ENCODE results near the gene SSB. TPM values are rescaled to one million over a fixed set of nuclear protein-coding genes. Genes with fewer than 3 reads are reported as not detected.
"Not testable (repeated sequence)": the region's sequence is repeated elsewhere in the genome, so short reads cannot be mapped to it uniquely, and the experiment has no call there.

Gene SSB
- total RNA-seq, 1 donor from 2014 or later, result 94.7 TPM

- Mint-ChIP-seq H3K9me3 (no peaks in the 10 kb centered on the region), H3K36me3 (ENCODE audit: low read depth) (peaks cover 8% of the 10 kb centered on the region), H3K4me1 (peaks cover 20% of the 10 kb centered on the region), H3K4me3 (no peak overlapping the region), H3K27me3 (no peaks in the 10 kb centered on the region), H3K27ac (no peak overlapping the region)
- intact Hi-C loops (cut with micrococcal nuclease), result no loop called here
- DNase-seq (no peak), ATAC-seq (ENCODE audit: low read depth) (no peak)
- TF ChIP-seq, protein P1, sequence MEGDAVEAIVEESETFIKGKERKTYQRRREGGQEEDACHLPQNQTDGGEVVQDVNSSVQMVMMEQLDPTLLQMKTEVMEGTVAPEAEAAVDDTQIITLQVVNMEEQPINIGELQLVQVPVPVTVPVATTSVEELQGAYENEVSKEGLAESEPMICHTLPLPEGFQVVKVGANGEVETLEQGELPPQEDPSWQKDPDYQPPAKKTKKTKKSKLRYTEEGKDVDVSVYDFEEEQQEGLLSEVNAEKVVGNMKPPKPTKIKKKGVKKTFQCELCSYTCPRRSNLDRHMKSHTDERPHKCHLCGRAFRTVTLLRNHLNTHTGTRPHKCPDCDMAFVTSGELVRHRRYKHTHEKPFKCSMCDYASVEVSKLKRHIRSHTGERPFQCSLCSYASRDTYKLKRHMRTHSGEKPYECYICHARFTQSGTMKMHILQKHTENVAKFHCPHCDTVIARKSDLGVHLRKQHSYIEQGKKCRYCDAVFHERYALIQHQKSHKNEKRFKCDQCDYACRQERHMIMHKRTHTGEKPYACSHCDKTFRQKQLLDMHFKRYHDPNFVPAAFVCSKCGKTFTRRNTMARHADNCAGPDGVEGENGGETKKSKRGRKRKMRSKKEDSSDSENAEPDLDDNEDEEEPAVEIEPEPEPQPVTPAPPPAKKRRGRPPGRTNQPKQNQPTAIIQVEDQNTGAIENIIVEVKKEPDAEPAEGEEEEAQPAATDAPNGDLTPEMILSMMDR (IDR thresholded peaks at IDR 0.05), result no peak
- CTCF ChIA-PET, result interaction anchor here (2.0 kb wide), 1 partner anchor 10 kb away, joined by 4 read pairs; the partner anchor contains the start of gene METTL5
- POLR2A ChIA-PET, result interaction anchor here (0.5 kb wide), 1 partner anchor 71 kb away, joined by 5 read pairs; no protein-coding TSS in a partner anchor
Observed at GRCh38 chr2:169834401-169834800, 35.7 kb downstream of the SSB start.

GRCh38 chr2:169838743-169839489 is 40.2 kb downstream of the SSB start:
- H3K9me3 Mint-ChIP-seq, result no peaks in the 10 kb centered on the region

DNA sequence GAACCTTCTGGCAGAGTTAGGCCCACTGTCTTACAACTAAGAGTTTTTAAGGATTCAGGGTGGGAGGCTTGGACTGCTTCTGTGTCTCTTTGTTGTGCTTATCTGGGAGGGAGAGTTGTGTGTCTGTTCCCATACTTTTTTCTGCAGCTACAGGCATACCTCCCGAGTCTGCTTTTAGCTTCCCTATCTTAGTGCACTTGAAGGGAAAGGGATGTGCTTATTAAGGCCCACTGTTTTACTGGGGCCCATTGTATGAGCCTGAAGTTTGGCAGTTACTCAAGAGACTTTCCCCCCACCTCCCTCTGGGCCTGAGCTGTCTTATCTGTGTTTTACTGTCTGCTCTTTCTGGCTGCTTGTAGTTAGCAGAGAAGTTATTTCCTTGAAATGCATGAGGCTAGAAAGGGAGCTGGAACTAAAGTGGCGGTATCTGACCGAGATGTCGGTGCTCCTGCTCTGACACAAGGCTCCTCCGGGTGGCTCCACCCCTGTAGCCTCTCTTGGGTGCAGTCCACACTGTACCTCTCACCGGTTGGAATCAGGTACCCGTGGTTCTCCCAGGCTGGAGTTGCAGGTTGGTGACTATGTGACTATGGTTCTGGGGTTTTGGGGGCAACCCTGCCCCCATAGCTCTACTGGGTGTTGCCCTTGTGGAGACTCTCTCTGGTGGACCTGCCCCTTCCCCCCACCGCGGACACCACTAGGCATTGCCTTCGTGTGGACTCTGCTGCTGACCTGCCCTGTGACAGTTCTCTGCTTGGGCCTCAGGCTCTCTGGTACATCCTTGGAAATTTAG is 41.5 kb downstream of the SSB start:
- intact Hi-C loops (cut with micrococcal nuclease), result no loop called here
- Mint-ChIP-seq H3K9me3 (no peaks in the 10 kb centered on the region), H3K4me1 (peaks cover 17% of the 10 kb centered on the region), H3K36me3 (ENCODE audit: low read depth) (peaks cover 15% of the 10 kb centered on the region), H3K27me3 (no peaks in the 10 kb centered on the region), H3K4me3 (no peak overlapping the region), H3K27ac (no peak overlapping the region)
- DNase-seq (no peak), ATAC-seq (ENCODE audit: low read depth) (no peak)
- CTCF ChIA-PET, result no interaction called here
- TF ChIP-seq, protein P1 (IDR thresholded peaks at IDR 0.05), result no peak
- POLR2A ChIA-PET, result no interaction called here

More at GRCh38 chr2:169838743-169839489, 40.2 kb downstream of the SSB start:
- no peak overlapping the region for H3K4me3 Mint-ChIP-seq
- H3K27ac Mint-ChIP-seq, result no peak overlapping the region
- peaks cover 12% of the 10 kb centered on the region for H3K36me3 Mint-ChIP-seq (ENCODE audit: low read depth)
- no peaks in the 10 kb centered on the region for H3K27me3 Mint-ChIP-seq
- no peak for ATAC-seq (ENCODE audit: low read depth)
- intact Hi-C loops (cut with micrococcal nuclease), result no loop called here
- ChIA-PET CTCF (no interaction called here), POLR2A (no interaction called here)
- TF ChIP-seq, protein P1 (IDR thresholded peaks at IDR 0.05), result no peak
- H3K4me1 Mint-ChIP-seq, result peaks cover 16% of the 10 kb centered on the region
- no peak for DNase-seq

DNA sequence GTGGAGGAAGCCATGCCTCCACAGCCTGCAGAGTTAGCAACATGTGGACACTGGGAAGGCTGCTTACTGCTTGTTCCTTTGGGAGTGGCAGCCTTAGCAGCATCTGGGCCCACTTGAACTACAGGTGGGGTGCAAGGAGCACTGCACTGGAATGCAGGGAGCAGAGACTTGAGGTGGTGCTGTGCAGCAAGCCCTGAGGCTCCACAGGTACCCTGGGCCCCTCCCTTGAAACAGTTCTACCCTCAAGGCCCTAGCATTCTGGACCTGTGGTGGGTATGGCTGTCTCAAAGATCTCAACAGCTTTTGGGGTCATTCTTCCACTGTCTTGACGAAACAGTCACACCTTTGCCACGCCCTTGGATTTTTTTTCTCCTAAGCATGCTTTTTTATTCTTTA is 42.1 kb downstream of the SSB start:
- POLR2A ChIA-PET, result no interaction called here
- intact Hi-C loops (cut with micrococcal nuclease), result no loop called here
- CTCF ChIA-PET, result no interaction called here
- Mint-ChIP-seq H3K4me1 (peaks cover 17% of the 10 kb centered on the region), H3K27ac (no peak overlapping the region), H3K27me3 (no peaks in the 10 kb centered on the region), H3K9me3 (no peaks in the 10 kb centered on the region), H3K36me3 (ENCODE audit: low read depth) (peaks cover 15% of the 10 kb centered on the region), H3K4me3 (no peak overlapping the region)
- TF ChIP-seq, protein P1 (IDR thresholded peaks at IDR 0.05), result no peak
- no peak for ATAC-seq (ENCODE audit: low read depth)
- DNase-seq, result no peak

GRCh38 chr2:169841625-169842024 is 43.0 kb downstream of the SSB start:
- CTCF ChIA-PET; intact Hi-C loops (cut with micrococcal nuclease): not testable (repeated sequence)

More at GRCh38 chr2:169841625-169842024, 43.0 kb downstream of the SSB start:
- H3K9me3 Mint-ChIP-seq; DNase-seq; H3K27me3 Mint-ChIP-seq; POLR2A ChIA-PET; H3K4me3 Mint-ChIP-seq; ATAC-seq (ENCODE audit: low read depth); H3K27ac Mint-ChIP-seq: not testable (repeated sequence)
- Mint-ChIP-seq H3K36me3 (ENCODE audit: low read depth) (peaks cover 15% of the 10 kb centered on the region), H3K4me1 (peaks cover 17% of the 10 kb centered on the region)
